Fibroblast of peridontal ligament (primary cell): Measurements from ENCODE around the gene TMEM219.

ENCODE experiments used
- DNase-seq: peaks from one replicate; pipeline ENCODE4 v3.0.0-alpha.2; 2010; ENCODE audit errors: extremely low read depth

TMEM219 gene

GRCh38 chr16:29995324-29995910 lies 33.5 kb downstream of the TMEM219 start, which contains the start of gene HIRIP3:
Gene HIRIP3, minus strand, starts transcription at chr16:29995617. Its CDS starts 12 bp downstream, at chr16:29995605.
- no peak for DNase-seq

- peak; percentile 89 for DNase-seq
Measured at GRCh38 chr16:29995911-29996765, 34.3 kb downstream of the TMEM219 start, which contains the start of gene INO80E. Gene INO80E, plus strand, starts transcription at chr16:29996241. Its CDS starts 70 bp downstream, at chr16:29996311.

DNA sequence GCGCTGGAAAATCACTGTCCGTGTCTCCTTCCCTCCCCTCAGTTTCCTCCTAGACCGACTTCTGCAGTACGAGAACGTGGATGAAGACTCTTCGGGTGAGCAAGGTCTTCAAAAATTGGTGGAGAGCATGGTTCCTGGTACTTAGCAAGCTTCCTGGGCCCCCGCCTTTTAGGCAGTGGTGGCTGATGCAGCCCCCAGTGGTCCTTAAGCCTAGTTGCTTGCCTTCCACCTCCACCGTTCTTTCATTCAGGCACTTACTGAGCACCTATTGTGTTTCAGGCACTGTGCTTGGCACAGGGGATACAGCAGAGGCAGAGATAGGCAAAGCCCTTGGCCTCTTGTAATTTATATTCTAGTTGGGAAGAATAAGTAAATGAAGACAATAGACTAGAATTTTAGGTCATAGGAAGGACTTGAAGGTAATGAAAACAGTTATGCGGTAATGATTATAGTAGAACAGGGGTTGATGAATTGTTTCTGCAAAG lies 34.9 kb downstream of the TMEM219 start:
- DNase-seq, result no peak

GRCh38 chr16:29999605-30000004 lies 37.7 kb downstream of the TMEM219 start:
- no peak for DNase-seq

- no peak for DNase-seq
Measured at GRCh38 chr16:30000735-30001631, 39.1 kb downstream of the TMEM219 start.

- no peak for DNase-seq
Measured at GRCh38 chr16:30002614-30003346, 40.9 kb downstream of the TMEM219 start.

GRCh38 chr16:30003670-30004423 lies 42.0 kb downstream of the TMEM219 start:
- no peak for DNase-seq

GRCh38 chr16:30004424-30004776 lies 42.5 kb downstream of the TMEM219 start:
- no peak for DNase-seq

- no peak for DNase-seq
Measured at GRCh38 chr16:30004811-30005242, 42.9 kb downstream of the TMEM219 start.

DNA sequence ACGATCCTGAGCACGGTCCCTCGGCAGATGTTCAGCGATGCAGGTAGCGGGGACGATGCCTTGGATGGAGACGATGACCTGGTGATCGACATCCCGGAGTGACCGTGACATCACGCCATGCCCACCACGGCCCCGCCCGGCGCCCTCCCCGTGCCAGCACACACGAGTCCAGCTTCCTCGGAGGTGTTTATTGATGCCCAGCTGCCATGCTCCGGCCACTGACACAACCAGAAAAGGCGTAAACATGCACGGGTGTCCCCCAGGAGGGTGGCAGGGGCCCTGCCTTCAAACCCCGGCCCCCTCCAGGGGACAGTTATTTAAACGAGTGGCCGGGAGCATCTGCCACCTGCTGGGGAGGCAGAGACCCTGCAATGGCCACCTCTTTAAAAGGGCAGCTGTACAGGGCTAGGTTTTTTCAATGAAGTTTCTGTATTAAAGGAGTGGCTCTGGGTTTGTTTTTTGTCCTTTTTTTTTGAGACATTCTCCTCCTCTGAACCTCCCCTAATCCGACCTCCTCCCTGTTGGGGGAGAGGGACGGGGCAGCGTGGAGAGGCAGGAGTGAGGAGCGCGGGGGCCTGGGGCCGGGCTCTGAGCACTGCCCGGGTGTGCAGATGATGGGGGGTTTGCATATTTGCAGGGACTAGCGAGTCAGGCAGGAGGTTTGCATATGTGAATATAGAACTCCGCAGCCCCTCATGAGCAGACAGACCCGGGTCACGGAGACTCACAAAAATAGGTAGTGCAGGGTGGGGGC lies 43.6 kb downstream of the TMEM219 start:
- peak; percentile 48 for DNase-seq

GRCh38 chr16:30006095-30006473 lies 44.2 kb downstream of the TMEM219 start:
- no peak for DNase-seq

- DNase-seq, result no peak
Measured at GRCh38 chr16:30006659-30007377, 44.9 kb downstream of the TMEM219 start.

DNA sequence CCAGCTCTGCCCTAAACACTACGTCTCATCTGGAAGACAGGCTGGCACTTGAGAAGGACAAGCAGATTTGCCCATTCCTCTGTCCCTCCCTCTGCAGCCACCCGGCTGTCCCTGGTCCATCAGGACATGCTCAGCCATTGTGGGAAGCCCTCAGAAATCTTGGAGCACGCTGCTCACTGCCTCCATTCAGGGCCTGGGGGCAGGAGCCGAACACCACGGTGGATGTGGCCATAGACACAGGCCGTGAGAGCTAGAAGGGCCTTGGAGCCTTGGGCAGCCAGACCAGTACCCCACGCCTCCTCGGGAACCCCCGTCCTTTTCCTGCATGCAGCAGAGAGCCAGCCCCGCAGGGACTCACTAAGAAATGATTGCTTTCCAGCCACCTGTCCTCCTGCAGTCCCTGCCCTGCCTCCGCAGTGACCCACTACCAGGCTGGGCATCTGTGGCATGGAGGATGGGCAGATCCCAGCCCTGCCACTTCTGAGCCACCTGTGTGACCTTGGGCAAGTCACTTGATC lies 45.6 kb downstream of the TMEM219 start:
- DNase-seq, result no peak

- no peak for DNase-seq
Measured at GRCh38 chr16:30009085-30009862, 47.4 kb downstream of the TMEM219 start.

- no peak for DNase-seq
Measured at GRCh38 chr16:30009990-30010843, 48.3 kb downstream of the TMEM219 start.

- no peak for DNase-seq
Measured at GRCh38 chr16:30010844-30011713, 49.2 kb downstream of the TMEM219 start, which contains the start of gene DOC2A. Gene DOC2A, minus strand, starts transcription at chr16:30011027. Its CDS starts 805 bp downstream, at chr16:30010222.
